ENCODE measurements around the gene ENDOU.
A peak's percentile ranks its signal among the peaks of the same experiment; 100 is the strongest.

Gene ENDOU

GRCh38 chr12:47757364-47757839 is 32.1 kb upstream of the ENDOU start:
- DNase-seq = no peak

- DNase-seq = no peak
These were observed 30.6 kb upstream of the ENDOU start for GRCh38 chr12:47755655-47756562.

DNA sequence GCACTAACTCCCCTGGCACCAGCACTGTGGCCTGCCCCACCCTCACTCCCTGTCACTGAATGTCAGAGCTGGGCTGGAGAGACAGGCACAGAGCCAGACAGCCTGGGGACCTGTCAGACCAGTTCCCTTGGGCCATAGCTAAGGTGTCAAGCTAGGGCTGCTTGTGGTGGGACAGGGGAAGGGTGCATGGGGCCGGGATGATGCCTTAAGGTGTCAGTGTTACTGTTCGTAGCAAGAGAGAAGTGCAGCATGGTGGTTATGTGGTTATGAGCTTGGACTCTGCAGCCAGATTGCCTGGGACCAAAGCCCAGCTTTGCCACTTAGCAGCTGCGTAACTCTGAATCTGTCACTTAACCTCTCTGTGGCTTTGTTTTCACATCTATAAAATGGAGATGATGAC is 29.6 kb upstream of the ENDOU start:
- DNase-seq = no peak

DNA sequence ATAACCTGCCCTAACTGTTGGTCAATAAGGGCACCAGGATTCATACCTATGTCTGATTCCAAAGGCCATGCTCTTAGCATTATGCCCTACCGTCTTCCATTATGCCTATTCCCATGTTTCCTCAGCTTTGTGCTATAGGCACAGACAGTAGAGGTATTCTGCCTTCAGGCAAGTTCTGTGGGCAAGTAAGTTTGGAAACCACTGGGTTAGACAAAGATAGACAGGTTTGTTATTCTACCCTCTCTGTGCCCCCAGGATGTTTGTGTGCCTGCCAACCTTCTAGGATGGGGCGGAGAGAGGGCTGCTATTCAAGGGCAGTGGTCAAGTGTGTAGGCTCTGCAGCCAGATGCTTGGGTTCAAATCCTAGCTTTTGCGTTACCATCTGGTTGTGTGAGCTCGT is 28.8 kb upstream of the ENDOU start:
- DNase-seq = no peak

DNA sequence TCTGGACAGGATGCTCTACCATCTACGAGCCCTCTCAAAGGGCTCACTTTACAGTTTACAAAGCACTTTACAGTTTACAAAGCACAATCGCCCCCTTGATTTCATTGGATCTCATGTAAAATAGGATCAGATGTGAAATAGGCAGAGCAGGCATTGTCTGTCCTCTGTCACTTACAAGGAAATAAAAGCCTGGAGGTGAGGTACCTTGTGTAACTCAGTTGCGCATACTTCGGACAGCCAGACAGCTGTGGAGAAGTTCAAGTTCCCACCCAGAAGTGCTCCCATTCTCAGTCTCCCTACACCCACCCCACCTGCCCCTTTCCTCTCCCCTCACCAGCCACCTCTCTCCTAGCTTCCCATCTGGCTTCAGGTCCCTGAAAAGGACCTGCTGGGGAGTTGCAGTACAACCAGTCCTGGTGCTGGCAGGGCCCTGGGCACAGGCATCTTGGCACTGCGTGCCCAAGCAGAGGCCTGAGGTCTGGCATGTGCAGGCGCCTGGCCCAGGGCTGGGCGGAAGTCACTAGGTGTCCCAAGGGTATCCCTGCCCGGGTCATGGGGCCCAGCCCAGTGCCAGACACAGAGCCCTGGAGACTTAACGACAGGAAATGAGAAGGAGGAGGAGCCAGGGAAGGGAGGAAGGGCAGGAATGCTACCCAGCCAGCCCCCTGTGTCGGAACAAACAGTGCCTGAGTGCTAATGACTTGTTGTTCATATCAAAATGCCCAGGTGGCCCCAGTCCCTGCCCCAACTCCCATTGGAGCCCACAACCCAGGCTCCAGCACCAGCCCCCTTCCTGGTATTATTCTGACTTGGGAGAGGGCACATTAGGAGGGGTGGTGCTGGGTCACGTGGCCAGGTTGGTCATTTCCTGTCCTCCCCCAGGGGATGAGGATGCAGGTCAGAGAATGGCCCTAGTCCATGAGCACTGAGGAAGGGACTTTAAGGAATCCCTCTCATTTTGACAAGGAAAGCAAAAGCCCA is 28.0 kb upstream of the ENDOU start:
- no peak for DNase-seq

- no peak for DNase-seq
These were observed 27.3 kb upstream of the ENDOU start for GRCh38 chr12:47752552-47752951.

GRCh38 chr12:47752121-47752520 is 26.8 kb upstream of the ENDOU start:
- no peak for DNase-seq

DNA sequence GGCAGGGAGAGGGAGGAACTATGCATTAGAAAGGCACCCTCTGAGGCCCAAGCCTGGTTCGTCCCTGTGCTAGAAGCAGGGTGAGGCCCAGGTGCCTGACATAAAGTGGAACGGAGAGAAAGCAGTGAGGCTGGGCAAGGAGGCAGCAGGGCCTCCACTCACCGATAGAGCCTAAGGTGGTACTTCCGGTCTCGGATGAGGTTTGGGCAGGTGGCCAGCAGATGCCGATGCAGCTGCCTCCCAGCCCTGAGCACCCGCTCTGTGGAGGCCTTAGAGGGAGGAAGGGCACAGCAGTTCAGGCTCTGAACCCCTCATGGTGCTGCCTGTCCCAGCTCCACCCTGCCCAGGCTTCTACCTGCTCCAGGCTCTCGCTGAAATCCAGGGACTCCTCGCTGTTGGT is 26.3 kb upstream of the ENDOU start:
- no peak for DNase-seq

GRCh38 chr12:47750916-47751470 is 25.7 kb upstream of the ENDOU start:
- DNase-seq = no peak

- DNase-seq = no peak
These were observed 25.0 kb upstream of the ENDOU start for GRCh38 chr12:47750229-47750798.

- no peak for DNase-seq
These were observed 23.6 kb upstream of the ENDOU start for GRCh38 chr12:47748899-47749298.

- no peak for DNase-seq
These were observed 23.2 kb upstream of the ENDOU start for GRCh38 chr12:47748507-47748828.

GRCh38 chr12:47747596-47748506 is 22.6 kb upstream of the ENDOU start:
- no peak for DNase-seq

- no peak for DNase-seq
These were observed 21.8 kb upstream of the ENDOU start for GRCh38 chr12:47747126-47747525.

- DNase-seq = no peak
These were observed 21.2 kb upstream of the ENDOU start for GRCh38 chr12:47746523-47746922.

GRCh38 chr12:47746073-47746472 is 20.8 kb upstream of the ENDOU start:
- no peak for DNase-seq

GRCh38 chr12:47745485-47746041 is 20.3 kb upstream of the ENDOU start:
- DNase-seq = no peak

DNA sequence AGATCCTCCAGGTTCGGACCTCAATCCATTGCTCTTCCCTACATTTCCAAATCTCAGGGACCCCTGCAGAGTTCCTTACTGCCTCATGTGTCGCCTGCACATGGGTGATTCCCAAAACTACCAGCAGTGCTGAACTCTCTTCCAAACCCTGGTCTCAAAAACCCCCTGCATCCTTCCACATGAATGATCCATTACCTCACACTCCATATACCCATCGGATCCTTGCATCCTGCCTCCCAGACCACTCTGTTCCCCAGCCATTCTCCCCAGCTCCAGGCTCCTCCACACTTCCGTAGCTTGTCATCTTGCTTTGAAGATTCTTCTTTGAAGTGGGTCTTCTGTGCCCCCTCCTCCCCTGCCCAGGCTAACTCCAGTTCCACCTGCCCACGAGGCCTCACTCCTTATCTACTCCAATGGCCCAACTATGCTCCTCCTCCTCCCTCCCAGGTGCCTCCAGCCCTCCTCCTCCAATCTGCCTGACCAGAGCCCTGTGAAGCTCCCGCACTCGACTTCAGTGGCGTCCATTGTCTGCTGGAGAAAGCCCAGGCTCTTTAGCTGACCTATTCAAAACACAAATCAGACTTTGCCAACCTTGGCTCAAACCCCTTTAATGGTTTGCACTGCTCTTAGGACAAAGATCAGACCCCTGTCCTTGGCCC is 19.6 kb upstream of the ENDOU start:
- no peak for DNase-seq

GRCh38 chr12:47744005-47744651 is 18.8 kb upstream of the ENDOU start:
- DNase-seq = peak; percentile 65 to 73

- DNase-seq = no peak
These were observed 18.1 kb upstream of the ENDOU start for GRCh38 chr12:47743311-47743860.

Measured in activated CD4-positive, alpha-beta T cell treated with anti-CD3 and anti-CD28 coated beads for 4 hours (primary cell).